Adipocyte (in vitro differentiated cells): ENCODE measurements around the gene SFTPA1.
"Not testable (repeated sequence)": the region's sequence is repeated elsewhere in the genome, so short reads cannot be mapped to it uniquely, and the experiment has no call there.

Experiments used
- DNase-seq: peaks from one replicate; pipeline ENCODE4 v3.0.0-alpha.2; 2015; ENCODE audit warnings: low read depth
- H3K27me3 ChIP-seq: replicated peaks from 2 replicates; pipeline ENCODE4 v1.7.0; 2013; ENCODE audit warnings: mild to moderate bottlenecking, low read length, moderate library complexity; ENCODE audit not compliant: control insufficient read depth, insufficient read depth
- H3K36me3 ChIP-seq: 2 replicates; pipeline ENCODE4 v1.7.0; 2013; ENCODE audit warnings: low read length, mild to moderate bottlenecking, moderate library complexity; ENCODE audit not compliant: control insufficient read depth, insufficient read depth, severe bottlenecking
- H3K4me1 ChIP-seq: 2 replicates; pipeline ENCODE4 v1.7.0; 2013; ENCODE audit warnings: mild to moderate bottlenecking, low read length, moderate library complexity; ENCODE audit not compliant: control insufficient read depth, insufficient read depth
- H3K4me3 ChIP-seq: 2 replicates; pipeline ENCODE4 v1.7.0; 2013; ENCODE audit warnings: mild to moderate bottlenecking, low read length, moderate library complexity
- H3K9ac ChIP-seq: 2 replicates; pipeline ENCODE4 v1.7.0; 2013; ENCODE audit warnings: mild to moderate bottlenecking, low read length, moderate library complexity
- H3K9me3 ChIP-seq: 2 replicates; pipeline ENCODE4 v1.7.0; 2013; ENCODE audit warnings: mild to moderate bottlenecking, low read length, moderate library complexity; ENCODE audit not compliant: control insufficient read depth

SFTPA1 gene

GRCh38 chr10:79611193-79611976 is 646 bp downstream of the SFTPA1 start:
- not testable (repeated sequence) for DNase-seq, H3K4me3 ChIP-seq, H3K4me1 ChIP-seq, H3K9me3 ChIP-seq, H3K36me3 ChIP-seq, H3K9ac ChIP-seq
- peaks cover 24% of the 10 kb centered on the region for H3K27me3 ChIP-seq

GRCh38 chr10:79615577-79615976 is 4.8 kb downstream of the SFTPA1 start:
- H3K27me3 ChIP-seq: no peaks in the 10 kb centered on the region
- peaks cover 23% of the 10 kb centered on the region for H3K9me3 ChIP-seq
- no peak for DNase-seq
- H3K4me1 ChIP-seq: no peaks in the 10 kb centered on the region
- no peak overlapping the region for H3K9ac ChIP-seq
- H3K4me3 ChIP-seq: no peak overlapping the region
- no peaks in the 10 kb centered on the region for H3K36me3 ChIP-seq

DNA sequence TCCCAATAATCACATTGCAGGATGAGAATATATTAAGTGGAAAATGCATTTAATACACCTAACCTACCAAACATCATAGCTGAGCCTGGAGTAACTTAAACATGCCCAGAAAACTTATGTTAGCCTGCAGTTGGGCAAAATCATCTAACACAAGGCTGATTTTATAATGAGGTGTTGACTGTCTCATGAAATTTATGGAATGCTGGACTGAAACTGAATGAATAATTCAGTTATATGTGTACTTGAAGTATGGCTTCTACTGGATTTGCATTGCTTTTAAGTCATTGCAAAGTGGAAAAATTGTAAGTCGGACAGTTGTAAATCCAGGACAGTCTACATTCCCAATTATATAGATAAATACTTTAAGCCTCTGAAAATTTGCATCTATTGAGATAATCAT is 5.4 kb downstream of the SFTPA1 start:
- Histone ChIP-seq H3K4me1 (no peaks in the 10 kb centered on the region), H3K27me3 (no peaks in the 10 kb centered on the region), H3K9me3 (peaks cover 23% of the 10 kb centered on the region), H3K4me3 (no peak overlapping the region), H3K36me3 (no peaks in the 10 kb centered on the region), H3K9ac (no peak overlapping the region)
- DNase-seq: no peak

DNA sequence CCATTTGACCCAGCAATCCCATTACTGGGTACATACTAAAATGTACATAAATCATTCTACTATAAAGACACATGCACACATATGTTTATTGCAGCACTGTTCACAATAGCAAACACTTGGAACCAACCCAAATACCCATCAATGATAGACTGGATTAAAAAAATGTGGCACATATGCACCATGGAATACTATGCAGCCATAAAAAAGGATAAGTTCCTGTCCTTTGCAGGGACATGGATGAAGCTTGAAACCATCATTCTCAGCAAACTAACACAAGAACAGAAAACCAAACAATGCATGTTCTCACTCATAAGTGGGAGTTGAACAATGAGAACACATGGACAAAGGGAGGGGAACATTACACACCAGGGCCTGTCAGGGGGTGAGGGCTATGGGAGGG is 12.9 kb downstream of the SFTPA1 start:
- not testable (repeated sequence) for H3K9ac ChIP-seq, H3K4me1 ChIP-seq, H3K4me3 ChIP-seq, DNase-seq, H3K27me3 ChIP-seq, H3K36me3 ChIP-seq
- peaks cover 14% of the 10 kb centered on the region for H3K9me3 ChIP-seq

DNA sequence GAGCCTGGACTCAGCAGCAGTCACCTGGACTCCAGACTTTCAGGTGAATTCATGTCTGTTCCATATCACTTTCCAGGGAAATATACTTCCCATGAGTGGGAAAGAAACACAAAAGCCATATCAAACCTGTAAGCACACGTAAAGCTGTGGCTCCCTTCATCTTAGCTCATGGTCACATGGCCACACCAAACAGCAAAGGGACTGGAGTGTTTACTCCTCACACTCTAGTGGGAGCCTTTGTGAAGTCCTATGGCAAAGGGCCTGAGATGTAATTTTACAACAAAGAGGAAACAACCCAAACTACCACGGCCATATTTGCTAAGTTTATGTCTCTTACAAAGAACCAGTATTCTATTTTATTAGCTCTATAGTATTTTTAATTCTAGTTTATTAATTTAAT is 16.3 kb downstream of the SFTPA1 start:
- no peak for DNase-seq
- H3K4me1 ChIP-seq: no peaks in the 10 kb centered on the region
- H3K36me3 ChIP-seq: no peaks in the 10 kb centered on the region
- no peak overlapping the region for H3K9ac ChIP-seq
- H3K27me3 ChIP-seq: no peaks in the 10 kb centered on the region
- H3K9me3 ChIP-seq: peaks cover 8% of the 10 kb centered on the region
- H3K4me3 ChIP-seq: no peak overlapping the region

GRCh38 chr10:79628083-79628482 is 17.3 kb downstream of the SFTPA1 start:
- Histone ChIP-seq H3K36me3 (no peaks in the 10 kb centered on the region), H3K4me1 (no peaks in the 10 kb centered on the region), H3K27me3 (no peaks in the 10 kb centered on the region), H3K9ac (no peak overlapping the region), H3K4me3 (no peak overlapping the region), H3K9me3 (peaks cover 8% of the 10 kb centered on the region)
- DNase-seq: no peak

DNA sequence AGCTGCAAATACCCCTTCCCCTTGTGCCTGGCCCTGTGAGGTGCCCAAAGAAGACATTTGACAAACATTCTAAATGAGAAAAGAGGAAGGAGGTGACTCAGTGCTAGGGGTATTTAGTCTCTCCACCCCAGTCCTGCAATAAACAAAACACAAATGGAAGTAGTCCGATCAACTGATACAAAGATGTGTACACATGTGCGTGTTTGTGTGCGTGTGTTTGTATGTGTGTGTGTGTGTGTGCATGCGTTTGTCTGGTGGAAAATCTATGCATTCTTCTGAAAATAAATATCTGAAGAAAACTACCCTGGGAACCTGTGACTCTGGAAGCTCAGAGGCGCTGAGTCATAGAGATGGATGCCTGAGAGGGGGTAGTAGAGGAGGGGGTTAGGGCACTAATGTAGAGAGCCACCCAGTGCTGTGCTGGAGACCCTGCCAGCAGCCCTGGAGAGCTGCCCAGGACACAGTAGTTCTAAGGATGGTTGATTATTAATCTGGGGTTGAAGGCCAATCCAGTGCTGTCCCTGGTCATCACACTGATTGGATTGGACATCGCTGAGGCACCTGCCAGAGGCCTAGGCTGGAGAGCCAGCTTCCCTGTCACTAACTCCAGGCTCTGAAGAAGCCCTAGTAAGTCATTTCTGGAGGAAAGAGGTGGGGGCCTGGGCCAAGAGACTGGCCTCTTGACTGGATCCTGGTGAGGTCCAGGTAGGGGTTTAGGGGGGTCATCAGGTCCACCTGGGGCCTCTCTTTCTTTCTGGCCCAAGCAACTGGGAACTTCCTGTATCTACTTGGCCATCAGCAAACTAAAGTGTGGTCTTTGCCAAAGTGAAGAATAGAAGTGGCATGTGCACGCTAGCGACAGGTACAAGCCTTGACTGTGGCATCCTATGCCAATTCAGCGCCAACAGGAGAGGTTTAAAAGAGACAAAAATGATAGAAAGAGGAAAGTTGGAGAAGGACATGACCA is 18.5 kb downstream of the SFTPA1 start:
- H3K9me3 ChIP-seq: peaks cover 8% of the 10 kb centered on the region
- H3K4me3 ChIP-seq: no peak overlapping the region
- H3K4me1 ChIP-seq: no peaks in the 10 kb centered on the region
- DNase-seq: no peak
- no peaks in the 10 kb centered on the region for H3K27me3 ChIP-seq
- no peaks in the 10 kb centered on the region for H3K36me3 ChIP-seq
- no peak overlapping the region for H3K9ac ChIP-seq

GRCh38 chr10:79629955-79630327 is 19.2 kb downstream of the SFTPA1 start:
- no peak for DNase-seq
- Histone ChIP-seq H3K36me3 (no peaks in the 10 kb centered on the region), H3K4me3 (no peak overlapping the region), H3K27me3 (no peaks in the 10 kb centered on the region), H3K9me3 (peaks cover 8% of the 10 kb centered on the region), H3K4me1 (no peaks in the 10 kb centered on the region), H3K9ac (no peak overlapping the region)

DNA sequence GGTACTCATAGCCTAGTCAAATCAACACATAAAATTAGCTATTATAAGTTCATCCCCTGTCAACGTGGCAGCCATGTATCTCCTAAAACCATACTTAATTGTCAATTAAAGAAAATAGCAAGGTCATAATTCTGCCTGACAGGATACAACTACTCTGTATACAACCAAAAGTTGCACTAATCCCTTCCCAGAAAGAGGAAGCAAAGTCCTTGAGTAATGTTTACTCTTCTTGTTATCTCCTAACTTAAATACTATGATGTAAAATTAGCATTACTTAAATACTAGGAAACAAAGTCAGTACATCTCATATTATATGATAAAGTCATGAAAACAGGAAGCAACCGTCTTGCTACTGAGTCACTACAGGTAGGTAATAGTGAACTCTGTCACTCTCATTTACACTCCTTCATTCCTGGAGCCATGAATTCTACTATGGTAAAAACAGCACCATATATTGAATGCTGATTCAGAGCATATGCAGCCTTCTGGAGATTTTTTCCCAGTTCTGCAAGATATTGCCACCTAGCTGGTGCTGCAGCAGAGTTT is 26.0 kb downstream of the SFTPA1 start:
- H3K9ac ChIP-seq, DNase-seq, H3K36me3 ChIP-seq, H3K4me1 ChIP-seq, H3K4me3 ChIP-seq, H3K27me3 ChIP-seq, H3K9me3 ChIP-seq: not testable (repeated sequence)

GRCh38 chr10:79638318-79638717 is 27.6 kb downstream of the SFTPA1 start:
- Histone ChIP-seq H3K36me3 (no peaks in the 10 kb centered on the region), H3K27me3 (no peaks in the 10 kb centered on the region), H3K9me3 (no peaks in the 10 kb centered on the region), H3K9ac (no peak overlapping the region), H3K4me1 (no peaks in the 10 kb centered on the region), H3K4me3 (no peak overlapping the region)
- DNase-seq: no peak

DNA sequence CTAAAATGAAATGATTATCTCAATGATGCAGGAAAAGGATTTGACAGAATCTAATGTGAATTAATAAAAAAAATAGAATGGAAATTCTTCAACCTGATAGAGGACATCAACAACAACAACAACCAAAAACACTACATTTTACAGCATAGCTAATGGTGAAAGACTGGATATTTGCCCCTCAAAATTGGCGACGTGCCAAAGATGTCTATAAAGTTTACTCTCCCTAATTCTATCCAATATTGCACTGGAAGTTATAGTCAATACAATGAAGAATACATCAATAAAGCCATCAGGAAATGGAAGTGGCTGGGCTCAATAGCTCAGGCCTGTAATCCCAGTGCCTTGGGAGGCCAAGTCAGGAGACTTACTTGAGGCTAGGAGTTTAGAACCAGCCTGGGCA is 42.0 kb downstream of the SFTPA1 start:
- H3K9ac ChIP-seq, H3K4me3 ChIP-seq, H3K9me3 ChIP-seq, H3K4me1 ChIP-seq, H3K27me3 ChIP-seq, H3K36me3 ChIP-seq, DNase-seq: not testable (repeated sequence)
